Measurements from ENCODE around the gene APRT.
A peak's percentile ranks its signal among the peaks of the same experiment; 100 is the strongest.

APRT gene

DNA sequence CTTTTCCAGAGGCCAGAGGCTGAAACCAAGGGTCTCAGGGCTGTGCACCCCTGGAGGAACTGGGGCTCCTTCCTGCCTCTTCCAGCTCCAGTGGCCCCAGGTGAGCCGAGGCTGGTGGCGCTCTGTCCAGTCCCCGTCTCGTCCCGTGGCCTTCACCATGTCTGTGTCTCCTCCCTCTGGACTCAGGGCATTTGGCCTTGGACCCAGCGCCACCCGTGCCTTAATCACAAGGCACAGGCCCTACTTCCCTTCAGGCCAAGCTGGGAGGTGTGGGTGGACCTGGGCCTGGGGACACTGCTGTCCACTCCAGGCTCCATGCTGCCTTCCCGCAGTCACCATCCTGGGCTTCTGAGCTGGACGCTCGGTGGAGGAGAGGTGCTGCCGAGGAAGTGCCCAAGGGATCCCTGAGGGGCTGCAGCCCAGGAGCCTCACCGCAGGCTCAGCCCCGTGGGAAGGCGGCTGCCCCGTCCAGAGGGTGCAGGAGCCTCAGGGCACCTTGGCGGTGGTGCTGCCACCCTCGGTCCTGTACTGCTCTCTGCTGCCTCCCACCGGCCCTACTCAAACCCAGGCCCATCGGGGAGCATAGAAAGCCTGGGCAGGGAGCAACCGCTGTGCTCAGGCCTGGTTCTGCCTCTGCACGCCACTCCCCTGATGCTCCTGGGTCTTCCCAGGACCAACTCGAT lies 9.6 kb upstream of the APRT start:
- DNase-seq, result no peak

DNA sequence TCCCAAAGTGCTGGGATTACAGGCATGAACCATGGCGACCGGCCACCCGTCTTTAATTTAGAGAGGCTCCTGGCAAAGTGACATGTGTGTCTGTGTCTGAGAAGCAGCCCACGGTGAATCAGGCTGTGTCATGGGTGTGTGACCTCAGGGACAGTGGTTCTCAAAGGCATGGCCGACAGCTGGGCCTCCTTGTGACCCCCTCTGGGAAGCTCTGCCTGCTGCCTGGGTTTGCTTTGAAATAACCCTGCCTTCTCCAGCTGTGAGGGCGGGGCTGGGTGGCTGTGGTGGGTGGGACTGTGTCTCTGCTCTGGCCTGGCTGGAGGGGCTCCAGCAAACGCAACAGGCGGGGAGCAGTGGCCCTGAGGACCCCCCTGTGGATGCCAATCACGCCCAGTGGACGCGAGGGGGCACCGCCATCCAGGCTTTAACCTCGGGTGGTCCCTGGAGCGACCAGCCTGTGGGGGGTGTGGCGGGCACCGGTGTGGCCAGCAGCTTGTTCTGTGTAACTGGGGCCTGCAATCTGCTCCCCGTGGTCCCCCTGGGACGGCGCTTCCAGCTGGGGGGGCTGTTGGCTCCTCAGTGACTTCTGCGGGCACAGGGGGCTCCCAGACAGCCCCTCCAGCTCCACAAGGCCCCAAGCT lies 8.8 kb upstream of the APRT start:
- DNase-seq, result no peak

DNA sequence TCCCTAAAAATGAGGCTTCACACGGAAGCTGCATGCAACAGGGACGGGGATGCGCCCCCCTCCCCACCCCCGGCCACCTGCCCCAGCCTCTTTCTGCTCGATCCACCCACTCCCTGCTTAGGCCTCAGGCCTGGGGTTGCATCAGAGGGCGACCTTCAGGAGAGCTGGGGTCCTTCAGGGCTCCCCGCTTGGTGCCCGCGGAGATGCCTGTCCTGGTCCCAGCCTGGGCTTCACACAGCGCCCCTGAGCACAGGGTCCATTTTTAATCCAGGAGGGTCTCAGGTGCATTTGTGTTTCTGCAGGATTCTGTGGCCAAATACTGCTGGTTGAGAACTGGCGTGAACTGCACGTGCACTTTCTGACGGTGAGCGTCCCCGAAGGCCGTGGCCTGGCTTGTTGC lies 7.4 kb upstream of the APRT start:
- no peak for DNase-seq

DNA sequence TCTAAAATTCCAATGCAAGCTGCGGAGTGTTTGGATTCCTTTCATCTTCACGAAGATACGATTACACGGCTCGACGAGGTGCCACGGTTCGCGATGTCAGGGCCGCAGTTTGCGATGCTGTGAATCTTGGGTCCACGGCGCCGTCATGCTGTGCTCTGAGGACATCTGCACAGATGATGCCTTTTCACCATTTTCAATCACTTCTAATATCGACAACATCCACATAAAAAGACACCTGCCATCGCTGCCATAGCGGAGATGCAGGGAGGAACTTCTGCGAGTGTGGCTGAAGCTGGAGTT lies 6.8 kb upstream of the APRT start:
- DNase-seq, result no peak

DNA sequence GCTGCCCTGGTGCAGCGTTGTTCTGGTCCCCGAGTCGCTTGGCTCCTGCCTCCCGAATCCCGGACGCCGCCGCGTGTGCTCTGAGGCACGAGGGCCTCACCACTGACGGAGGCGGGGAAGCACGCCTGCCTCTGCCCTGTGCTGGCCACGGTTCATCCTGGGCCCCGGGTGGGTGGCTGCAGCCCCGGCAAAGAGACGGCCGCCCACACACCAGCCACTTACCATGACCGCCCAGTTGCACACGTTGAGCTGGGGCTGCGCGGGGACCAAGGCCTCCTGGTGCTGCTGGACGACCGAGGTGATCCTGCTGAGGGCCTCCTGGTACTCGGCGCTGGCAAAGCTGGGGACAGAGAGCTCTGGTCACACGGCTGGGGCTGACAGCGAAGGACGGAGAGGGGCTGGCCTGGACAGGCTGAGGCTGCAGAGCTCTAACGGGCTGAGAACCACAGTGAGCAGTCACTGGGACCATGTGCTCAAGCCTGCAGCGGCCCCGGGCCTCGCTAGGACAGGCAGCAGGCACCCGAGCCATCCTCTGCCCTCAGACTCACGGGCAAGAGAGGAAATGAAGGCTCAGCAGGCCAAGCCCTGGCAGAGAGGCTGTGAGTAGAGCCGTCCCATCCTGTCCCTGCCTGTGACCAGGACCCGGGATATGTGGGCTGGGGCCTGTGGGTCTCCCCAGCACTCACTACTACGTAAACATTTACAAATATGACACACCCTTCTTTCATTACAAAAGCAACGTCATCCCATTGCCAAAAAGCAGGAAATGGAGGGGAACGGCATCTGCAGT lies 6.3 kb upstream of the APRT start:
- no peak for DNase-seq

DNA sequence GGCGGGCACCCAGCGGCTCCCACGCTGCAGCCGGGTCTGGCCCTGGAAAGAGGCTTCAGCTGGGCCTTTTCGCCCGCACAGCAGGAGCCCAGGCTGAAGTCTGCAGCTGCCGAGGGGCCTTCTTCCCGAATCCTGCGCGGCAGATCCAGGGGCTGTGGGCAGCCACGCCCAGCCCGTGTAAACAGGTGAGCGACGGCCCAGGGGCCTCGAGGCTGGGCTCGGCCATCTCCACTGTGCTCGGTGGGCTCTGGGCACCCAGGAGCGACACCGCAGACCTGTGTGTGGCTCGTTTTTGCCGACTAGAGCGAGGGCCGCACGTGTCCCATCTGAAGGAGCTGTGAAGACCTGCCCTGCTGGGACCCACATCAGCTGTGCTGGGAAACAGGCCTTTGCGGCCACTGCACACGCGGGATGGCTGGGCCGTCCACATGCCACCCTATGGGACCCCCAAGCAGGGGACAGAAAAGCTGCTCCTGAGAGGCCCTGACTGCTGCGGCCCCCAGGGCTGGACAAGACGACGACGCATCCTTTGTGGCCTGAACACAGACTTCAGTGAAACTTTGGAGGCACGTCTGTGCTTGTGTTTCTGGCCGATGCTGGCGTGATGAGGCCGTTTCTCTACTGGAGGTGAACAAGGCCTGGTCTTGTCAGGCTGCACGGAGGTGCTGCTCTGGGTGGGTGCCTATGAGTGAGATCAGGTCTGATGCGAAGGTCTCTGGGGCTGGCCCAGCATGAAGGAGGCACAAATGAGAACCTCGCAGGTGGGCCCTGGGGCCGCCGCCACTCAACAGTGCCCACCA lies 5.2 kb upstream of the APRT start:
- no peak for DNase-seq

DNA sequence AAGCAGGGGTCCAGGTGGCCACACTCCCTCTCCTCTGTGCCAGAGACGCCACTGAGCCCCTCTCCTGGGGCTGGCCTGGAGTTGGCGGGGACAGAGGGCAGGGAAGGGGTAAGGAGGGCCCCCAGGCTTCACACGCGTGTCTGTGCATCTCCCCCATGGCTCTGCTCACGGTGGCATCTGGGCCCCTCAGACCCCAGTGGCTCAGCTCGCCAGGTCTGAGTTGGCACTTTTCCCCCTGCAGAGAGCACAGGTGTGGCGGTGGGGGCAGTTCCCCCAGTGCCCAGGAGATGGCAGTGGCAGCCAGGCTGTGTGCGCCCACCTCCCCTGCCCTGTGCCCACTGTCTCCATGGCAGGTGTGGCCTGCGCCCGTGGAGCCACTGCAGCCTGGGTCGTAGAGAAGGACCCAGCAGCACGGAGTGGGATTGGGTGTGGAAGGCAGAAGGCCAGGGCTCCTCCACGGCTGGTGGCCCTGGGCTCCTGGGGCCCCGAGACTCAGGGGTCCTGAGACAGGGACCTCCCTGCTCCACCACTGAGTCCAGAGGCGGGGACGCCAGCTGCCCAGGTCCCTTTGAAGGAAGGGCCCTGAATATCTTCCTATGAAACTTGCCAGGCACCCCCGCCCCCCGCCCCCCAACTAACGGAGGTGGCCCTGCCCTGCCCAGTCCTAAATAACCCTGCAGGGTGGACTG lies 4.3 kb upstream of the APRT start:
- DNase-seq, result no peak

DNA sequence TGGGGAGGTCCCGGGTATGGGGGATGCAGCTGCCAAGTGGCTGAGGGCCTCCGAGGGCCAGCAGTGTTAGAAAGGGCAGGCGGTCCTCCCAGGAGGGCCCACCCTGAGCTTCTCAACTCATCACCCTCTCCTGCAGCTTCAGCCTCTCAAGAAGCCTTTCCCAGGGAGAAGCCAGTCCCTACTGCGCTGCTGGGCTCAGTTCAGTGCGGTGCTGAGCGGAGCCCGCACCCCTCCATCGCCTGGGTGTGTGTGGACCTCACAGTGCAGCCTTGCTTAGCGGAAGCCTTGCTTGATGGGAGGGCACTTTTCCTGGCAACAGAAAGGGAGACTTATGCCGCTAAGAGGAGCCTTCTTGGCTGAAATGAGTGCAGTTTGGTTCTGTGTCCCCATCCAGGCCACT lies 3.5 kb upstream of the APRT start:
- DNase-seq, result no peak

DNA sequence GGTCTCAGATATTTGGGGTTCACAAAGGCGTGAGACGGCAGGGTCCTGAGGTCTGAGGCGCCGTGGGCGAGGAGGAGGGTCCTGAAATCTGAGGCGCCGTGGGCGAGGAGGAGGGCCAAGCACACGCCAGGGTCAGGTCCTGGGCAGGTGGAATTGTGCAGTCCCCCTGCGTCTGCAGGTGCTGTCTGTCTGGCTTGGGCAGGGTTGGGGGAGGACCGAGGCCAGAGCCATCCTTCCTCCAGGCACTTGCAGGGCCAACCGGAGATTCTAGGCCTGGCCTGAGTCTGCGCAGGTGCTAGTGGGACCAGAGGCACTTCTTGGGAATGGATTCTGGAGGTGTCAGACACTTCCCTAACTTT lies 2.4 kb upstream of the APRT start:
- DNase-seq, result no peak

DNA sequence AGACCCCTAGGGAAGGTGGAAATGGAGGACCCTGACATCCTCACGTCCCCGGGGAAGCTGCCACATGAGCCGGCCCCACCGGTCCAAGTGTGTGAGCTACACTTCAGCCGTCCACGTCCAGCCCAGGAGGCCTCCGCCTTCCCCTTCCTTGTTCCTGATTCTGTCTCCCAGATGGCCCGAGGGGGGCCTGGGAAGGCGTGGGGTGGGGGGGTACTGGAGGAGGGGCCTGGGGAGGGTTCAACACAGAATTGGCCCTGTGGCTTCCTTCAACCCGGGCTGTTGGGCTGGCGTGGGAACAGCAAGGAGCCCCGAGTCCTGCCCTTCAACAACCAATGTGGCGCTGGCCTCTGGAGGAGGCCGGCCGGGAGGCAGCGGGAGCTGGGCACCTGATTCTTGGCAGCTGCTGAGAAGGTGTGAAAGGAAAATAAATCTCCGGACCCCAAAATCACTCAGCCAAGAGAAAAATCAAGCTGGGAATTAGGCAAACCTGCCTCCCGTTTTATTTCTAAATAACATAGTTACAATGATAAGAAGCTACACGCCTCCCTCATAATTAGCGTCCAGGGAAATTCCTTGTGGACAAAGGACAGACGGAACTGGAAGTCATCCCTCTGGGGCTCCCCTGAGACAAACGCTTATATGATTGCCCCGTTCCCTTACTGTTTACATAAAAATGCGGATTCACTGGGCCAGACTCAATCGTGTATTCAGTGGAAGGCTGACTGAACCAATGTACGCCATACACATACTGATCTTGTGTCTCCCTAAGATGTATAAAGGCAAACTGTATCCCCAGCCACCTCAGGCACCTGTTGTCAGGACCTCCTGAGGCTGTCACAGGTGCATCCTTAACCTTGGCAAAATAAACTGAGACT lies 1.8 kb upstream of the APRT start:
- DNase-seq, result no peak

DNA sequence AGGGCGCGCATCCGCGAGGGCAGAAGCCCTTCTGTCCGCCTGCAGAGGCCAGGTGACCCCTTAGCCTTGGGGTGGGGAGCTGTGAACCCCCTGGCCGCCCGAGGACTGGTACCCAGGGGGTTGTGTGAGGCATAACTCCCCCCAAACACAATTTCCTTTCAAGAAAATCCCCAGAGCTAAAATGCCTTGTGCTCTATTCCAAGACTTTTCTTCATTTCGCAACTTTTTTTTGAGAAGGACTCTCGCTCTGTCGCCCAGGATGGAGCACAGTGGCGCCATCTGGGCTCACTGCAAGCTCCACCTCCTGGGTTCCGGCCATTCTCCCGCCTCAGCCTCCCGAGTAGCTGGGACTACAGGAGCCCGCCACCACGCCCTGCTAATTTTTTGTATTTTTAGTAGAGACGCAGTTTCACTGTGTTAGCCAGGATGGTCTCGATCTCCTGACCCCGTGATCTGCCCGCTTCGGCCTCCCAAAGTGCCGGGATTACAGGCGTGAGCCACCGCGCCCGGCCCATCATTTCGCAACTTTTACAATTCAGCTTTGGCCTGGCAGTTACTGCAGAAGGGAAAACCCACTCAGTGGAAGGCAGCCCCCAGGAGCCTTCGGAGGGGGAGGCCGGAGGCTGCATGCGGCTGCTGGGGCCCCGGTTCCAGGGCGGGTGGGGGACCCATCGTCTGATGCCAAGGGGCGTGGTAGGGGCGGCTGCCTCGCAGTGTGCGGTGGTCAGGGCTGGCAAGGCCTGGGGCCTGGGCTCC lies 963 bp upstream of the APRT start:
- DNase-seq, result no peak

DNA sequence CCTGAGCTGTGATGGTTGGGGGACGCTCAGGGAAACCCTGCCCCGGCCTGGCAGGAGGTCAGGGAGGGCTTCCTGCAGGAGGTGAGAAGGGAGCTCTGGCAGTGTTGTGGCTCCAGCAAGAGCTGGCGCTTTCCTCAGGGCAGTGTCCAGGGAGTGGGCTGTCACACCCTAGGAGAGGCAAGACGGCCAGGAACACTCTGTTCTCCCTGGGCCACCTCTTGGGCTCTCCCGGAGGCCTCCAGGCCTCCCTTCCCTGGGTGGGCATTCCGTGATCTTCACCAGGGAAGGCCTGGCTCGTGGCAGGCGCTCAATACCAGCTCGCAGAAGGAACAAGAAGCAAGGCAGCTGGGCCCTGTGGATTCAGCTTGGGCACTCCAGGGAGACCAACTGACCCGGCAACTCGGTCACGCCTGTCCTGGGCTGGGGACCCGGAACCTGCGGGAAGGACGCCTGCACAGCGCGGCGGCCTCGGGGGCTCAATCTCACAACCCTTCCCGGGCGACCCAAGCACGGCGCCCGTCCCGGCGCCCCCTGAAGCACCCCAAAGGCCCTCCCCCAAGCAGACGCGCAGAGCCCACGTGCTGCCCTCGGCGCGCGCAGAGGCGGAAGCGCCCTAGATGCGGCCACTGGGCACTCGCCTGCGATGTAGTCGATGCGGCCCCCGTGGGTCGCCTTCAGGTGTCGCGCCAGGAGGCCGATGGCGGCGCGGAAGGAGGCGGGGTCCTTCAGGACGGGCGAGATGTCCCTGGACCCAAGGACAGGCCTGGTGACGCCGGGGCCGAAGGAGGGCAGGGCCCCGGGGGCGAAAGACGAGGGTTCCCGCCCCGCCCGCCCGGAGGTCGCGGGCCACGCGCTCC lies 588 bp downstream of the APRT start:
- peak; percentile 83 for DNase-seq

DNA sequence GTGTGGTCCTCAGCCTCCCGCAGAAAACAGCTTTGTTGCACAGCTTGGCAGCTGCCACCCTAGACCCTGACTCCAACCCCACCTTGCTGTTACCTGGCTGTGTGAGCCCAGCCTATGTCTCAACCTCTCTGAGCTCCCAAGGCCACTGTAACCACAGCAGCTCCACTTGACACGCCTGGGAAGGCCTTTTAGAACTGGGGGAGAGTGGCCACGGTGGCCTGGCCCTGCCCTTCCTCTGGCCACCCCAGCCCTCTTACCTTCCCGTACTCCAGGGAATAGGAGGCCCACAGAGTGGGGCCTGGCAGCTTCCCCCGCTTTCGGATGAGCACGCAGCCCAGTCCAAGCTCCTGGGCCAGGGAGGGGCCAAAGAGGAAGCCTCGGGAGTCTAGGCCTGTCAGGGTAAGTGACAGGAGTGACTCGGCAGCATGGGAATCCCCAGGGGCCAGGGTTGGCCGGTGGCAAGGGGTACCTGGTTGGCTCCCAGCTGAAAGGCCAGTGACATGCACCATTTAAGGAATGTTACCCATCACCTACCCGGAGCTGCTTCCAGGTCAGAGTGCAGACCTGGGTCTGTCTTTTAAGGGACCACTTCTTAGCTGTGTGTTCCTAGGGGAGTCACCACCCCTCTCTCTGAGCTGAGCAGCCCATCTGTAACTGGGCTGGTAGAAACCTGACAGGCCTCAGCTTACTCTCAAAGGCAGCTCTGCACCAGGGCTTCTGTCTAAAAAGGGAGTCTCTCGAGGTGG lies 1.4 kb downstream of the APRT start:
- peak; percentile 65 for DNase-seq

DNA sequence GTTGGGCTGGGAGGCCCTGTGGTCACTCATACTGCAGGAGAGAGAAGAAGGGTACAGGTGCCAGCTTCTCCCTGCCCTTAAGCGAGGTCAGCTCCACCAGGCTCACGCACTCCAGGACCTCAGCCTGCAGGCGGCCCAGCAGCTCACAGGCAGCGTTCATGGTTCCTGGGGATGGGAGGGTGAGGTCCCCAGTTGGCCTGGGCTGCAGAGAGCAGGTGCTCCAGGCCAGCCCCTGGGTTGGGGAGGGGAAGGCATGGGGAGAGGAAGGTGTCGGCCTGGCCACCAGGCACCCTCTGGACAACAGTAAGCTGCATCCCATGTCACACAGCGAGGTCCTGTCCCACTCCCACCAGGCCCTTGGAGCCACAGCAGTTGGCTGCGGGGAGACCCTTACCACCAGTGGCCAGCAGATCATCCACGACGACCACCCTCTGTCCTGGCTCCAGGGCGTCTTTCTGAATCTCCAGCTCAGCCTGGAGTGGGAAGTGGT lies 2.0 kb downstream of the APRT start:
- DNase-seq, result no peak

DNA sequence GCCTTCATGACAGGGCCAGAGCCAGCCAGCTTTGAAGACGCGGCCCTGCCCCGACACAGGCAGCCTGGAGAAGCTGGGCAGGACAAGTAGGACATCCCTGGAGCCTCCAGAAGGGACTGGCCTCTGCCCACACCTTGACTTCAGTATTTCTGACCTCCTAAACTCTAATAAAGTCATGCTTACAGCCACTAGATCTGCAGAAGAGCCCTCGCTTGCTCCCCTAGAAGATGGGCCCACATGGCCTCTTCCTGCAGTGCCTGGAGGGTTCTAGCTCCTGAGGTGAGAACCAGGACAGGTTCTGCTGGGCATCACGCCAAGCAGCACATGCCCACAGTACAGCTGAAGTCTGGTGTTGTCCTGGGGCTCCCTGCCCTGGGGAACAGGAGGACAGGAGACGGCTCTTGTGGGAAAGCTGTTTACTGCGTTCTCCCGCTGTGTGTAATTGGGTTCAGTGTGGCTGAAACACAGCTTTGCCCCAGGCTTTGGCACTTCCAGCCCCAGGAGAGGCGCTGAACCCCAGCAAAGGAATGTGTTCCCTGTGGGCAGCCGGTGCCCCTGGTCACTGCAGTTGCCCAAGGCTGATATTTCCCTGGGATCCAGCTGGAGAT lies 2.6 kb downstream of the APRT start:
- no peak for DNase-seq

DNA sequence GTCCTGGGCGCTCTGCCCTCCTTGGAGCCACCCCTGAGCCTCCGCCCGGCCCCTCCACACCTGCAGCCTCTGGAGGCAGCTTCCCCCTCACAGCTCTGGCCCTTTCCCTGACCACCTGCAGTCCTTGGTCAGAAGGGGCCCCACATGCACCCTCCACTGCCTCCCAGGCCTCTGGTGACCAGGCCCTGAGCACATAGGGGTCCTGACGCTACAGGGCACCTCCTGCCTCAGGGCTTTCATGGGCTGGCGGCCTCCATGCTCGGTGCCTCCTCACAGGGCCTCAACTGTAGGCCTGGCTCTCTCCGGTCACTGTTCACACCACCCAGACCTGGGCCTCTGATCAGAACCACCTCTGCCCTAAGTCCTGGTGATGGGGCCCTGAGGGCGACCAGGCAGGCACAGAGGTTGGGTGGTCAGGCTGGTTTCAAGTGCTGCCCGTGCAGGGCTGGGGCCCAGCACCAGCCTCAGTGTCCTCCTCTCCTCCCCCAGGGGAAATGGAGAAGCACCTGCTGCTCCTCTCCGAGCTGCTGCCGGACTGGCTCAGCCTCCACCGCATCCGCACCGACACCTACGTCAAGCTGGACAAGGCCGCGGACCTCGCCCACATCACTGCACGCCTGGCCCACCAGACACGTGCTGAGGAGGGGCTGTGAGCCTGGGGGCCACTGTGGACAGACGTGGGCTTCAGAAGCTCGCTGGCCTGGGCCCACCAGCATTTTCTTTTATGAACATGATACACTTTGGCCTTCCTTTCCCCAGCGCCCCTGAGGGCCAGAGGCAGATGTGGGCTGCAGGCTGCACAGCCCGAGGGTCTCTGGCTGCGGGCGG lies 3.9 kb downstream of the APRT start:
- no peak for DNase-seq

DNA sequence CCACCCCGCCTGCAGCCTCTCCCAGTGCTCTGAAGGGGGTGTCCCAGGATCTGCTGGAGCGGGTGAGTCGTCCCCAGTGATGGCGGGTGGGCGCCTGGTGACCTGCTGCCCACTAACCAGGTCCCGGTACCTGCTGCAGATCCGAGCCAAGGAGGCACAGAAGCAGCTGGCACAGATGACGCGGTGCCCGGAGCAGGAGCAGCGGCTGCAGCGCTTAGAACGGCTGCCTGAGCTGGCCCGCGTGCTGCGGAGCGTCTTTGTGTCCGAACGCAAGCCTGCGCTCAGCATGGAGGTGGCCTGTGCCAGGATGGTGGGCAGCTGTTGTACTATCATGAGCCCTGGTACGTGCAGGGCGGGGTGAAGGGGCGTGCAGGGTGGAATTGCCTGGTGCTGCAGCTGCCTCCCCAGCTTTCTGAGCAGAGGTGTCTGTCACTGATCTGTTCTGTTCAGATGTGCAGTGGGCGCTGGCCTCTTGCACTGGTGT lies 4.5 kb downstream of the APRT start:
- DNase-seq, result no peak

Measured in 8988T (cell line).